A549 treated with GW870086 at 1 μM for 4 hours (cell line): ENCODE measurements around the gene APOBEC3F. TPM values are rescaled to one million over a fixed set of nuclear protein-coding genes. Genes with fewer than 3 reads are reported as not detected.

Experiments used
- total RNA-seq: library from RNA; stranded (reverse); fragments of 200-300 nt; extraction: Qiagen RNA extraction; gene quantifications from 5 replicates; pipeline ENCODE4 v1.2.3, GENCODE V29; 2022; ENCODE audit warnings: low read depth

Gene APOBEC3F
- total RNA-seq: 1.7 to 3.0 TPM (median 2.1 TPM) in 5 replicates

DNA sequence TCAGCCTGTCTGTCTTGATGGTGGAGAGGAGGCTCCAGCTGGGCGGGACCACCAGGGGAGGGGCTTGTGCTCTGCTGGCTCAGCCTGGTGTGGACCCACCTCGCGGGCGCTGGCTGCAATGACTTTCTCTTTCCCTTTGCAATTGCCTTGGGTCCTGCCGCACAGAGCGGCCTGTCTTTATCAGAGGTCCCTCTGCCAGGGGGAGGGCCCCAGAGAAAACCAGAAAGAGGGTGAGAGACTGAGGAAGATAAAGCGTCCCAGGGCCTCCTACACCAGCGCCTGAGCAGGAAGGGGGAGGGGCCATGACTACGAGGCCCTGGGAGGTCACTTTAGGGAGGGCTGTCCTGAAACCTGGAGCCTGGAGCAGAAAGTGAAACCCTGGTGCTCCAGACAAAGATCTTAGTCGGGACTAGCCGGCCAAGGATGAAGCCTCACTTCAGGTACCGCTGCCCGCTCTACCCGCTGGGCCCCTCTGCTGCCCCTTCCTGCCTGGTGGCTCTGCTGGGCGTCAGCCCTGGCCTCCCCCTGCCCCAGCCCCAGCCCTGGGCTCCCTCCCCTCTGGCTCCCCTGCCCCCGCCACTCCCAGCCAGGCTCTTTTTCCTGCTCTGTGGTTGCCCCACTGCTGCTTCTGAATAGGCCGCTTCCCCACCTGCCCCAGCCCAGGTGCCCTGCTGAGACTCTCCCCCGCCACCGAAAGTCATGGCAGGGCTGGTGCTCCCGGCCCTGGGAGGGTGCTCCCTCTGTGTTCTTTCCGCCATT lies at the start of gene APOBEC3F:
Gene APOBEC3F (plus strand): TSS at position 327 of the 759 bp plus-strand sequence. CDS start 97 bp downstream, at position 424.

DNA sequence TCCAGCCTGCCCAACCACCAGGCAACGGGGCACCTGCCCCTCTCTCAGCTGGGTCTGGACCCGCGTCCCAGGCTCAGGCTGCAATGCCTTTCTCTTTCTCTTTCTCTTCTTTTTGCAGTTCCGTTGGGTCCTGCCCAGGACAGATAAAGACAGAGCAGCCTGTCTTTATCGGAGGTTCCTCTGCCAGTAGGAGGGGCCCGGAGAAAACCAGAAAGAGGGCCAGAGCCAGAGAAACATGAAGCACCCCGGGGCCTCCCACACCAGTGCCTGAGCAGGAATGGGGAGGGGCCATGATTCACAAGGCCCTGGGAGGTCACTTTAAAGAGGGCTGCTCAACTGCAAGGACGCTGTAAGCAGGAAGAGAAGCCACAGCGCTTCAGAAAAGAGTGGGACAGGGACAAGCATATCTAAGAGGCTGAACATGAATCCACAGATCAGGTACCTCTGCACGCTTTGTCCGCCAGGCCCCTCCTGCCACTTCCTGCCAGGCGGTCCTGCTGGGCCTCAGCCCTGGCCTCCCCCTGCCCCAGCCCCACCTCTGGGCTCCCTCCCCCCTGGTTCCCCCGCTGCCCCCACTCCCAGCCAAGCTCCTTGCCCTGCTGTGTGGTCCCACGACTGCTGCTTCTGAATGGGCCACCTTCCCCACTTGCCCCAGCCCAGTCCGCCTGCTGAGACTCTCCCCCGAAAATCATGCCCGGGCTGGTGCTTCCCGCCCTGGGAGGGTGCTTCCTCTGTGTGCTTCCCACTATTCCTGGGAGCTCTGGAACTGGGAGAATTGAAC lies 26.5 kb upstream of the APOBEC3F start, which contains the start of gene APOBEC3C:
Gene APOBEC3C (plus strand): TSS at position 316 of the 781 bp plus-strand sequence. CDS start 106 bp downstream, at position 422.

GRCh38 chr22:39077026-39077840 lies 36.6 kb downstream of the APOBEC3F start, which contains the start of gene APOBEC3G:
TSS of gene APOBEC3G (plus strand) at chr22:39077275. CDS start at chr22:39077362, 87 bp downstream.

DNA sequence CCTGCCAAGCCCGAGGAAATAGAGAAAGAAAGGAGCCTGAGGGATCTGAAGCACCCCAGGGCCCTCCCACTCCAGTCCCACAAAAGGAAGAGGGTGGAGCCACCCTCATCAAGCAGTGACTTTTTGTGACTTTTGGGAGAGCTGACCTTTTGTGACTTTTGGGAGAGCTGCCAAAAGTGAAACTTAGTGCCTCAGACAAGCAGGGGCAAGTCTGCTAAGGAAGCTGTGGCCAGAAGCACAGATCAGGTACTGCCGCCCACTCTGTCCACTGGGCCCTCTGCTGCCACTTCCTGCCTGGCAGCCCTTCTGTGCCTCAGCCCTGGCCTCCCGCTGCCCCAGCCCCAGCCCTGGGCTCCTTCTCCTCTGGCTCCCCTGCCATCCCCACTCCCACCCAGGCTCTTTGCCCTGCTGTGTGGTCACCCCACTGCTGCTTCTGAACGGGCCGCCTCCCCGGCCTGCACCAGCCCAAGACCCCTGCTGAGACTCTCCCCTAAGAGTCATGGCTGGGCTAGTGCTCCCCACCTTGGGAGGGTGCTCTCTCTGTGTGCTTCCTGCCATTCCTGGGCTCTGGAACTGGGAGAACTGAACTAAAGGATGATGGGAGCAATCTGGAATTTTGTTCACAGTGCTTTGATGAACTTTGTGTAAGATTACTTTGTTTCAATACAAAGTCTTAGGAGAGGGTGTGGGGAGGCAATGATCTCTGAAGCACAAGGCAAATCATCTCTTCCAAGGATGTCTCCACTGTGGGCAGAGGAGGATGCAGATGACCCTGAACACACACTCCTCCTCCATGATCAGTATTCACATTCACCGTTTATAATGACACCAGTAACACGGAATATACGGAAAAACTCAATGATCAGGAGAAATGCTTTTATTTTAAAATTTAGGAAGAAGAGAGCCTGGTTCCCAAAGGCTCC lies 56.7 kb downstream of the APOBEC3F start, which contains the start of gene APOBEC3H:
Gene APOBEC3H (plus strand): TSS at position 147 of the 923 bp plus-strand sequence. CDS start 3,035 bp downstream, outside the sequence.

Other genes starting within 250 kb of the APOBEC3F start
- 8.0 to 10.6 TPM (median 10.2 TPM) in 5 replicates for gene DNAL4, start 246.7 kb upstream of the APOBEC3F start, total RNA-seq
- 9.1 to 11.4 TPM (median 10.1 TPM) in 5 replicates for gene NPTXR, start 196.8 kb upstream of the APOBEC3F start, total RNA-seq
- gene CBX6, start 168.6 kb upstream of the APOBEC3F start, total RNA-seq: 25.0 to 30.9 TPM (median 27.3 TPM) in 5 replicates
- gene APOBEC3A, start 83.3 kb upstream of the APOBEC3F start, total RNA-seq: 0.09 TPM in 1 of 5 replicates, not detected in the others
- 26.1 to 31.0 TPM (median 29.1 TPM) in 5 replicates for gene APOBEC3B, start 58.5 kb upstream of the APOBEC3F start, total RNA-seq
- 24.6 to 29.2 TPM (median 27.5 TPM) in 5 replicates for gene APOBEC3C, start 26.6 kb upstream of the APOBEC3F start, total RNA-seq
- gene APOBEC3D, start 19.7 kb upstream of the APOBEC3F start, total RNA-seq: 0.10 to 0.66 TPM (median 0.34 TPM) in 3 of 5 replicates, not detected in the others
- gene APOBEC3G, start 36.4 kb downstream of the APOBEC3F start, total RNA-seq: not detected in 5 replicates
- gene APOBEC3H, start 56.4 kb downstream of the APOBEC3F start, total RNA-seq: 0.26 to 0.45 TPM (median 0.36 TPM) in 5 replicates
- 0.80 to 1.4 TPM (median 1.2 TPM) in 5 replicates for gene CBX7, start 111.8 kb downstream of the APOBEC3F start, total RNA-seq
- gene PDGFB, start 204.1 kb downstream of the APOBEC3F start, total RNA-seq: 4.3 to 5.5 TPM (median 4.7 TPM) in 5 replicates